Fibroblast of upper back skin (primary cell): Measurements from ENCODE around the gene TAOK1.

Source experiments
- DNase-seq: peaks from one replicate; pipeline ENCODE4 v3.0.0-alpha.2; 2013

Gene TAOK1

DNA sequence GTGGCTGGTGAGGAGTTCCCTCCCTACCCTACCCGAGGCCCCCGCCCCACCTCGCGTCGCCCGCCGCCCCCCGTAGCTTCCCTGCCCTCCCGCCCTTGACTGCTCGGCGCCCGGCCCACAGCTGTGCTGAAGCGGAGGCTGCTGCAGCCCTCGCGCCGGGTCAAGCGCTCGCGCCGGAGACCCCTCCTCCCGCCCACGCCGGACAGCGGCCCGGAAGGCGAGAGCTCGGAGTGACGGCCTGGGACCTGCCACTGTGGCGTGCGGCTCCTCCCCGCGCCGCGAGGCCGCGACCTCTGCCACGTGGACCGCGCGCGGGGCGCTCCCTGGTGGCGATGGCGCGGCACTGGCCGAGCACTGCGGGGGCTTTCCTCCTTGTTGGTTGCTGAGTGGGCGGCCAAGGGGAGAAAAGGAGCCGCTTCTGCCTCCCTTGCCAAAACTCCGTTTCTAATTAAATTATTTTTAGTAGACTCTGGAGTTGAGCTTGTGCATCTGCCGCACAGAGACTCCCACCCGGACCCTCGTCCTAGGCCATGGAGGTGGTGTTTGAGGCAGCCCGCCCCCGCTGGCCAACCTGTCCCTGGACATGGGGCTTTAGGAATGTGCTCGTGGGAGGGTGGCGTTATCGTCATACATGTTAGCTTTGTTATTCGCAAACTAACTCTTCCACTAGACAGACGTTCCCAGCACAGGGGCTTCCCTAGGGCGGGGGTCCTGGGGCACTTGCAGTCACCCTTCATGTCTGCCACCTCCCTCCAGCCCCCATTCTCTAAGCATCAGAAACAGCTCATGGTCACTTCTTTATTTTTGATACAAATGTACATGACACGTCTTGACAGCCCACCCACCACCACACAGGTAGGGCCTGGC, 182.8 kb downstream of the TAOK1 start:
- DNase-seq, result peak; percentile 51

- DNase-seq, result no peak
Observed at GRCh38 chr17:29573558-29573869, 183.4 kb downstream of the TAOK1 start.

DNA sequence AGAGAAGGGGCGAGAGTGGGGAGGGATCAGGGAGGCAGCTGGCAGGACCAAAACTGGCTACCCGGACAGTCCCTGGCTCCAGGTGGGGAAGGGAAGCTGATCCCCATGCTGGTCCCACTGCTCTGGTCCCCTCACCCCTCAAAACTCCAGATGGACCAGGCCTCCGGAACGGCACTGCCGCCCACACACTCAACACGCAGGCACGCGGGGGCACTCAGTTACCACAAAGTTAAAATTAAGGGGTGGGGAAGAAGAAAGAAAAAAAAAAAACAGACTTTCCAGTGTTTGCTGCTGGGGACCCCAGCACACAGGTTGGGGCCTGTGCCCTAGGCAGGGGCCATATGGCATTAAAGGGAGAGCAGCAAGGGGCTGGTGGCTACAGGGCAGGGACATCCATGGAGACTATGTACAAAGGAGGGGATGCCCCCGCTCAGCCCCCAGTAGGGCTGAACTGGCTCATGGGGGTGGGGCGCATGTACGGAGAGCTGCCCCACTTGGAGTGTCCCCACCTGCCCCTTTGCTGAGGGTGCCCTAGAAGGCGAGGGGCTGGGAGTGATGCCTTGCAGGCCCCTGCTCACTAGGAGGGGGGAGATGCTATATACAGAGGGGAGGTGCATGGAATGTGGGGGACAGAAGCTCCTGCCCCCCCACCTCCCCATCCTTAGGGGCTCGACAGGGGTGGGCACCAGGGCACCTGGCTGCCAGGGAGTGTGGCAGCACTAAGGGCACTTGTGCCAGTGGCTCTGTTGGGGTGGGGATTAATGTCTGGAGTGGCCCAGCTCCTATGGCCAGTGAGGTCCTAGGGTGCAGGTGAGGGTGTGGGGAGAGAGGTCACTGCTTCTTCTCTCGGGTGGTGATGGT, 183.9 kb downstream of the TAOK1 start:
- DNase-seq, result no peak

DNA sequence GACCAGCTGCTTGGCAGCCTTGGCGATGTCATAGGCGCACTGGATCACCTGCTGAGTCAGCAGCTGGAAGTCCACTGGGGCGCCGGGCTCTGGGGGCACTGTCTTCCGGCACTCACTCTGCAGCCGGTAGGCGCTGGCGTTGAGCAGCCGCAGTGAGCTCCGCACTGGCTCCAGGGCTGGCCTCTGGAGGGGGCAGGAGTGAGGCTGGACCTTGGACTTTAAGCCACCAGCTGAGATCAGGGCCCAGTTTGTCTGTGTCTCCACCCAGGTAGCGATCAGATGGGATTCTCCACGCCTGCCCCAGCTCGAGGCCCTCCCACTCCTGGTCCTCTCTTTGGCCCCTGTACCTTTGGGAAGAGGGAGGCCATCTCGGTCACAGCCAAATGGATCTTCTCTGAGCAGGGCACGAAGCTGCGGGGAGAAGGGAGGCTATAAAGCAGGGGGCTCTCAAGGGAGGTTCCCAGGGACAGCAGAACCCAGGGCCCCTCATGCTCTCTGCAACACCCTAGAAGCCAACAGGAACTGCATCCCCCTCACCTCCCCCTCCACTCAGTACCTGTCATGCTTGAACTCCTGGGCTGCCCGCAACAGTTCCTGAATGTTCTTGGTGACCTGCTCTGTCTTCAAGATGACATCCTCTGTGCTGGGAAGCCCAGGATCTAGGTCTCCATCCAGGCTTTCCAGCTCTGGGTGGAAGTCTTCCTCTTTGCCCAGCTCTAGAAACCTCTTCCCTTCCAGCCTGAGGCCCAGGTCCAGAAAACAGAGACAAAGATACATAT, 184.8 kb downstream of the TAOK1 start:
- DNase-seq, result no peak

DNA sequence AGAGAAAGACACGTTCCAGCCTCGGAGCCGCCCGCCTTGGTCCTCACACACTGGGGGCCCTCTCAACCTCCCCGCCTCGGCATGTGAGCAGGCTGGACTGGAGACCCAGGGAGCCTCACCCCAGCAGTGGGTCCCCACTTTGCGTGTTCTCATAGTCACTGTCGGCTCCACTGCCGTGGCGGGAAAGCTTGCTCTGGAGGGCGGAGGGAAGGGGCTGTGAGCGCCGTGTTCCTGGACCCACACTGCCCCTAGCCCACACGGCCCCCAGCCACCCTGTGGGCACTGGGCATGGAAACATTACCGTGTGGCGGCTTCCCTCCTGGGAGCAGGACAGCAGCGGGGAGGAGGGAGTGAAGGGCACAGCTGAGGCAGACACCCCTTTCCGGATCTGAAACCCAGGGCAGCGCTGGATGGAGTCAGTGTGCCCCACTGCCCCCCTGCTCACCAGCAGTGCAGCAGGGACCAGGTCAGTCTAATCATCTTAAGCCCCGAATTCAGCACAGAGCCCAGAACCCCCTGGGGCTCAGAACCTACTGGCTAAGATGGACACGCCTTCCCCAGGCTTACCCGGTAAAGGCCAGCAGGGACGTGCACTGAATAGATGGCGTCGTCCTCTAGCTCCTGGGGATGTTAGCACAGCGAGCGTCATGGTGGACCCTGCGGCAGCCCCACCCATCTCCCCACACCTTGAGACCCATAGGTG, 185.5 kb downstream of the TAOK1 start:
- DNase-seq, result no peak

- no peak for DNase-seq
Observed at GRCh38 chr17:29576214-29577000, 186.2 kb downstream of the TAOK1 start.

- DNase-seq, result no peak
Observed at GRCh38 chr17:29577001-29577370, 186.8 kb downstream of the TAOK1 start.

GRCh38 chr17:29577385-29578211, 187.4 kb downstream of the TAOK1 start:
- no peak for DNase-seq

DNA sequence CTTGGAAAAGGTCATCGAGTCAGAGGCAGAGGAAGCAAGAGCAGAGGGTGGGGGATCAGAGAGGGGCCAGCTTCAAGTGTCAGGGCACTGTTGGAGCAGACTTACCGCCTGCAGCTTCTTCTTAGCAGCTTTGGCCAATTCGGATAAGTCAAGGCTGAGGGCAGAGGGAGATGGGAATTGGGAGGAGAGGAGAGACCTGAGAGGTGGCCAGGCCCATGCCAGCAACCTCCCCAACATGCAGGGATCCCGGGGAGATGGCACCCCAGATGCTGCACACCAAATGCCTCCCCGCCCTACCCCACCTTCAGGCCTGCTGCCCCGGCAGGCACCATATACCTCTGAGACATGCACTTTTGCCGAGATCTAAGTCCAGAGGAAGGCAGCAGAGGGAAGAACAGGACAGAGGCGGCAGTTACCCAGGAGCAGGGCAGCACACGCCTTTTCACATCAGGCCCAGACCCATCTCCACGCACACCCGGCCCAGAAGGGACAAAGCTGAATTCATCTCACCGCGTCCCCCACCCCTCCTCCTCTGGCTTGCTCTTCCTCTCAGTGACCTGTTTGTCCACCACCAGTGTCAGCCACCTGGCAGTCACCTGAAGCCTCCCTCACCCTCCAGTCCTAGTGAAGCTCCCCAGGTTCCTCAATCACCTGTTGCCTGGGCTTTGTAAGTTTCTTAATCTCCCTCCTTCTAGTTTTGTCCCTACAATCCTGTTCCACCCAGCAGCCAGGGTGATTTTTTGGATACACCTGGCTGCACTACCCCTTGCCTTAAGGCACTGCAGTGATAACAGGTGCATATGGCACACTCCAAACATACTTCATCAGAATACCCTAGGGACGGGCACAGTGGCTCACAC, 188.7 kb downstream of the TAOK1 start:
- no peak for DNase-seq

DNA sequence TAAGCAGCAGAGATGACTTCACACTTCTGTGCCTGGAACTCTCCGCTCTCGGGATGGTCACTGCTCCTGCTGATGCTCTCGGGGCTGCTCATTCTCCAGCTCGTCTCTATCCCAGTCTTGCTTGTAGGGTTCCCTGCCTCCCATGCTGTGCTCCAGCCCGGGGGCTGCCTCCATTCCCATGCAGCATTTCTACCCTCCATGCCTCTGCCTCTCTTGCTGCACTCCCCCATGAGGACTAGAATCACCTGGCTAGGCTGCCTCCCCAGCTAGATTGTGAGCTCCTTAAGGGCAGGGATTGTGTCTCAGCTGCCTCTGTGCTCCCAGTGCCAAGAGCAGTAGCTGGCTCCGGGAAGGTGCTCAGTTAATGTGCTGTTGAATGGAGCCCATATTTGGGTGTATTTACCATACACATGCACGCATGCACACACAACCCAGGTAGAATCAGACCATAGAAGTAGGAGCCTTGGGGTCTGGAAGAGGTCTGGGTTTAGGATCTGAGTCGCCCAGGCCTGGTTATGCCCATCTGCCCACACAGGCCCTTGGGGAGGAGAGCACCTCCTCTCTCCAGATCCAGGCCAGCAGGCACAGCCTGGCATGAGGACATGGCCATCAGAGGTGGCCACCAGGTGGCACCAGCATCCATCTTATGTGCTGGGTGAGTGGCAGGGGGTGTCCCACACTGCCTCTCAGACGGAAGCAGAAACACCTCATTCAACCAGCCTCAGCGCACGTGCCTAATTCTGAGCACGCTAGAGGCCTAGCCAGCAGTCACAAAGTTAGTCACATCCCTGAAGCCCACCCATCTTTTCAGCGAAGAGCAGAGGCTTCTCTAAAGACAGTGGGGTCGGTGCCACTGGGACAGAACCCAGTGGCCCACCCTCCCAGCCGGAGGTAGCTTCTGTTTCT, 190.0 kb downstream of the TAOK1 start:
- peak; percentile 76 for DNase-seq

DNA sequence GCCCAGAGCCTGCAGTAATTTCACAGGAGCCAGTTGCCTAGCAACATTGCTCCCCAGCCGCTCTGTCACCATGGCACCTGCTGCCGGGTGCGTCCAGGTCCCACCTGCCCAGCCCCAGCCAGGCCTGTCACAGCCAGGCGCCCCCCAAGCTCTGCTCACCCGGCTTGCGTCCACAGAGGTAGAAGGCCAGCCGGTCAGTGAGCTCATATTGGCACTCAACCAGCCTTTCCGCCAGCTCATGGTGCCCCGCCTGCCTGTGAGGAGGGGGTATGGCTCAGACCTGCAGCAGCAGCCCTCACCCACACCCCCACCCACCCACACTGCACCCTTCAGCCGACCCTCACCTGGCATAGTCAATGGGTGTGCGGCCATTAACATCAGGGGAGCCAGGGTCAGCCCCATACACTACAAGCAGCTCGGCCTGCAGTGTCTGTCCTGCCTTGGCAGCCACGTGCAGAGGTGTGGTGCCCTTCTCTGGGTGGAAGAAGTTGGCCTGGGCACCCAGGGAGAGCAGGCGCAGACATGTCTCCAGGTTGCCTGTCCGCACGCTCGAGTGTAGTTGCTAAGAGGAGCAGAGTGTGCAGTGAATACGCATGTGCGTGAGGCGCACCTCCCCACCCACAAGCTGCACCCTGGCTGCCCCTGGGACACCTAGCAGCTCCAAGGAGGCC, 191.6 kb downstream of the TAOK1 start:
- no peak for DNase-seq

GRCh38 chr17:29582254-29582765, 192.1 kb downstream of the TAOK1 start:
- no peak for DNase-seq

DNA sequence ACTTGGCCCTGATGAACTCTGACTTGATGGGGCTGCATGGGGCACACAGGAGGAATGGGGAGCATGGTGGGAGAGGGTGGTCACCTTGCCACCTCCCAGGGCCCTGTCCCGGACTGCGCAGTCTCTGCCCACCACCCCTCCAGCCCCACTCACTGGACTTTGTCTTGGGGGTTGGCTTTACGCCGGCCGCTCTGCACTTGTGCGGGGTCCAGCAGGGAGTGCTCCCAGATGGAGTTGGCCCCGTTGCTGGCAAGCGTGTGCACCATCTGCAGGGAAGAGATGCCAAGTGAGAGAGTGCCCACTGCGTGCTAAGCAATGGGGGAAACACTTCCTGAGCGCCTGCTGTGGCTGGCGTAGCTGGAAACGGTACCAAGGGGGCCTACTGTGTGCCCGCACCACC, 192.6 kb downstream of the TAOK1 start:
- no peak for DNase-seq

- DNase-seq, result no peak
Observed at GRCh38 chr17:29583324-29584248, 193.4 kb downstream of the TAOK1 start.

DNA sequence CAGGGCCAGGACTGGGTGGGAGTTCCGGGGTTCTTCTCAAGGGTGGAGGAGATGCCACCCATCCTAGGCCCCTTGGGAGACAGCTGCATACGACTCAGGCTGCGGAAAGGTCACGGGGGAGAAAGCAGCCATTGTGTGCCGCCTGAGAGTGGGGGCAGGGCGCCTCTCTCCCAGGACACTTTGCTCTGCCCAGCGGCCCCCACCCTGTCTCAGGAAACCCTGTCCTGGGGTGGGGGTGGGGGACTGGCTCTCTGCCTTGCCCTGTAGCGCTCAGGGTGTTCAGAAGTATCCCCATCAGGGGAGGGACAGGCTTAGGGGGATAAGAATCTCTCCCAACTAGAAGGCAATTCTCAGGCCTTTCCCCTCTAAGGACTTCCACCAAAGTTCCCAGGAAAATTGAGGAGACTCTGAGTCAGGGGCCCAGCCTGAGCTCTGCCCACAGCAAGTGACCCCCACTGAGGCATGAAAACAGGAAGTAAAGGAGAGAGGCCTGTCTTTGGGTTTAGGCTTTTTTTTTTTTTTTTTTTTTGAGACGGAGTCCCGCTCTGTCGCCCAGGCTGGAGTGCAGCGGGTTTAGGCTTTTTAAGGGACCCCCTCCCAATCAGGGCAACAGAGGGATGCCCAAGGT, 194.4 kb downstream of the TAOK1 start:
- no peak for DNase-seq

GRCh38 chr17:29585080-29585751, 195.1 kb downstream of the TAOK1 start:
- no peak for DNase-seq
